Activated T-helper 1 cell treated with anti-CD3 and anti-CD28 coated beads, Interleukin-2, amount 50 U/mL, for 16 hours (primary cell): ENCODE results near the gene MTFR1L.
"Not testable (repeated sequence)": the region's sequence is repeated elsewhere in the genome, so short reads cannot be mapped to it uniquely, and the experiment has no call there.

Experiments used
- DNase-seq, 2 donors: peaks; one replicate each; pipeline ENCODE4 v3.0.0-alpha.2; 2020; ENCODE audit warnings: low read depth in 1 of 2, low spot score in 1 of 2

MTFR1L gene

GRCh38 chr1:25821630-25822091 lies 1.9 kb downstream of the MTFR1L start:
- DNase-seq: no peak

DNA sequence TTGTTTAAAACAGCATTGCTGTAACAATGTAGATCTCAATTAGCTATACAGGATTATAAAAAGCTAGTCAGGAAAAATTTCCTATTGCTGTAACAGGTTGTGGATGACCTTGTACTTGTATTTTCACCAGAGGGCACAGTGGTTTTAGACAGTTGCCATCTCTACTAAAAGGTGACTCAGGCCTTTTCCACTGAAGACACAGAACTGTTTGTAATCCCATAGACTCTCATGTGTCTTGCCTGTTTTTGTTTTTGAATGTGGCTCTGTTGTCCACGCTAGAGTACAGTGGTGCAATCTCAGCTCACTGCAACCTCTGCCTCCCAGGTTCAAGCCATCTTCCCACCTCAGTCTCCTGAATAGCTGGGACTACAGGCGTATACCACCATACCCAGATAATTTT lies 5.9 kb downstream of the MTFR1L start:
- DNase-seq: no peak

- no peak for DNase-seq
These were observed 6.8 kb downstream of the MTFR1L start for GRCh38 chr1:25826571-25826970.

DNA sequence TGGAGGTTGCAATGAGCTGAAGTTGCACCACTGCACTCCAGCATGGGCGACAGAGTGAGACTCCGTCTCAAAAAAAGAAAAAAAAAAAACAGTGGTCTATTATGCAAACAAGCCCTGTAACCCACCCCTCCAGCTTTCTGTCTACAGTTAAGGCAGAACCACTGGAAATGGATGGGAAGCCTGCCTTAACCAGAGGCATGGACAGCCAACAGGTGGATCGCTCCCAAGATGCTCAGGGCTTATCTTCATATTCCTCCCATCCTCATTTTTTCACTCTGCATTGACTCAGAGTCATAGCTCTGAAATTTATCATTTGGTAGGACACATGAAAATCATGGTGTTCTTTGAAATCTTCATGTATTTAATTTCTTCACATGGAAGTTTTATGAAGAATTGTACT lies 8.7 kb downstream of the MTFR1L start:
- DNase-seq: no peak

DNA sequence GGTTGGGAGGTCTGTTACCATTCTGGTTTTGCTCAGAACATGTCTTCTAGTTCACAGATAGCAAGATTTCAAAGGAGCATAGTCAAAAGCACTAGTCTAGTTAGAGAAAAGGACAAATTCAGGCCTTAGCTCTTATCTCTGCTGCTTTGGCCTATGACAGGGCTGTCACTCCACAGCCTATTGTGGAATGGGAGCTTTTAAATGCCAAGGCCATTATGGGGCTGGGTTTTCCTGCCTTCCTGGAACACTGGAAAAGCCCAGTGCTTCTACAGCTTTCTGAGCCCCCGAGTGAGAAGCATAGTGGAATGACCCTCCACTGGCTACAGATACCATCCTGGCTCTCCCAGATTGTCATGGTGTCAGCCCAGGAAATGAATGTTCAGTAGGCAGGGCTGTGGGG lies 9.3 kb downstream of the MTFR1L start:
- no peak for DNase-seq

- DNase-seq: no peak
These were observed 11.9 kb downstream of the MTFR1L start for GRCh38 chr1:25831569-25832196.

- no peak for DNase-seq
These were observed 12.7 kb downstream of the MTFR1L start for GRCh38 chr1:25832336-25833037.

DNA sequence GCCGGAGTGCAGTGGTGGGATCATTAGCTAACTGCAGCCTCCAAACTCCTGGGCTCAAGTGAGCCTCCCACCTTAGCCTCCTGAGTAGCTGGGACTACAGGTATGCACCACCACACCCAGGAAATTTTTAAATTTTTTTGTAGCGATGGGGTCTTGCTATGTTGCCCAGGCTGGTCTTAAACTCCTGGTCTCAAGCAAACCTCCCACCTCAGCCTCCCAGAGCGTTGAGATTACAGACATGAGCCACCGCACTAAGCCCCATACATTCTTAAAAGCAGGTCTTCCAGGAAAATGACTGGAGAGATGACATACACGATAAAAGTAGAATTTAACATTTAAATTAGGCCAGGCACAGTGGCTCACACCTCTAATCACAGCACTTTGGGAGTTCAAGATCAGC lies 13.4 kb downstream of the MTFR1L start:
- no peak for DNase-seq

- no peak for DNase-seq
These were observed 15.1 kb downstream of the MTFR1L start for GRCh38 chr1:25834894-25835293.

GRCh38 chr1:25836695-25837094 lies 16.9 kb downstream of the MTFR1L start:
- DNase-seq: no peak

DNA sequence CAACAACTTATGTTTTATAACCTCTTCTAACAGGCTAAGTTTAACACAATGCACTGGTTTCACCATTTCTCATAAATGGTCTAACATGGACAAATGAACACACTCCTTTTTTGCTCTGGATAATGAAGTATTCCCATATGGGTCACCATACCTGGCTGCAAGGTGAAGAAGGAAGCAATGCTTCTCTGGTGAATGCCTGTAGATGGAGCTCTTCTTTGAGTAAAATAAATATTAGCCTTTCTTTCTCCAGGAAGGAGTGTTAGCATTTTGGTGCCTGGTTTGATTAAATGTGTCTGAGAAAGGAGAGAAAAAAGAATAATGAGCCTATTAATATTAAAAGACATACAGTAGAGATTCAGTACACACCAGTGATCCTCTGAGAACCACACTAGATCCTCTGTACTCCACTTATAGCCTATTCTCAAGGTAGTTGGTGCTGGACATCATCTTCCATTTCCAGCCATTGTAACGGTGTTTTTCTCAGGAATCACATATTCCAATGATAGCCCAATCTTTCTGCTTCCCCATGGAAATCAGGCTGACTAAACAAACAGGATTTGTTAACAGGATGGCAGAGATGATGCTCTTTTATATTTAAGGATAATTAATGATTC lies 17.6 kb downstream of the MTFR1L start:
- no peak for DNase-seq

GRCh38 chr1:25839808-25840207 lies 20.1 kb downstream of the MTFR1L start:
- DNase-seq: not testable (repeated sequence)

DNA sequence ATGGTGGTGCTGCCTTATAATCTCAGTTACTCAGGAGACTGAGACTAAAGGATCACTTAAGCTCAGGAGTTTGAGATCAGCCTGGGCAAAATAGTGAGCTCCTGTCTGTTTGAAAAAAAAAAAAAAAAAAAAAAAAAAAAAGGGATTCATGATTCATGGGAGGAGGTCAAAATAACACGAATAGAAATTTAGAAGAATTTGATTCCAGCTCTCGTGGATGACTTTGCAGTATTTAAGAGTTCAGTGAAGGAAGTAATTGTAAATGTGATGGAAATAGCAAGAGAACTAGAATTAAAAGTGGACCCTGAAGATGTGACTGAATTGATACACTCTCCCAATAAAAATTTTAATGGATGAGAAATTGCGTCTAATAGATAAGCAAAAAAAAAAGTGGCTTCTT lies 23.7 kb downstream of the MTFR1L start:
- DNase-seq: no peak

DNA sequence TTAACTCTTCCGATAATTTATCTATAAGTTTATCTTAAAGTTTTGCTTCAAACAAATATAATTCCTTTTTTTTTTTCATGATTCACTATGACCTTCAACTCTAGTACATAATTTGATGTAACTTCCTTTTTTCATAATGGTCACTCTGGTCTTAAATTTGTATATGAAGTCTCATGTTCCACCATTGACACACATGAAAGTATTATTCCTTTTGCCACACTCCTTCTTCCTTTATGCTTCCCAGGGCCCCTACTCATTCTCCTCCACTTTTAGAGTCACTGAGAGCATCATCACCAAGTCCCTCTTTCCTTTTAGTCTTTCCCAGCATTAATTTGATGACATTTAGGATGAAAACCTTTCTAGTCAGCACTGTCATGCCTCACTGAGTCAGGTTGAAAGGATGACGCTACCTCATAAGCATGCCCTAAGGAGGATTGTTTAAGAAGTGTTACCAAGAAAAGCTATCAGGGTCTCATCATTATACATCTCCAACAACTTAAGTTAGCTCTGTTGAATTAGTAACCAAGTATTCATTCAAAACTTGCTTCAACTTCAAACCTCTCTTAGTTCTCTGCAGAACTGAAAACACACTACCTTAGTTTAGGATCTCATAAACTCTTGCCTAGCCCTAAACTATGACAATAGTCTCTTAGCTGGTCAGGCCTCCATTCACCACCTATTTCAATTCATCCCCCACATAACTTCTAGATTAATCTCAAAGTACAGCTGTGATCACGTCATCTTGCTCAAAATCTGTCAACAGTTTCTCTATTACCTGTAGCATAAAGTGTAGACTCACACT lies 25.0 kb downstream of the MTFR1L start:
- DNase-seq: no peak

- no peak for DNase-seq
These were observed 25.9 kb downstream of the MTFR1L start for GRCh38 chr1:25845664-25846063.

DNA sequence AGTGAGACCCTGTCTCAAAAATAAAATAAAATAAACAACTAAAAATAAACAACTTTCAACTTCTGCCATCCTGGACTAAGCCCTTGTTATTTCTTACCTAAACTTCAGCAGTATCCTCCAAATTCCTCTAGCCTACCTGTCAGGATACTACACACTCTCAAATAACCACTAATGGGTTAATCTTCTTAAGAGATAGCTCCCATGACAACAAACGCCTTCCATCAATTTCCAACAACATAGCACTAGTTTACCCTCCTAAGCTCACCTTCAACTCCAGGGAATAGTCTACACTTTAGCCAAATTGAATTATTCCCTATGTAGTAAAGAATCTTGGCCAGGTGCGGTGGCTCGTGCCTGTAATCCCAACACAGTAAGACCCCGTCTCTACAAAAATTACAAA lies 28.2 kb downstream of the MTFR1L start:
- no peak for DNase-seq

DNA sequence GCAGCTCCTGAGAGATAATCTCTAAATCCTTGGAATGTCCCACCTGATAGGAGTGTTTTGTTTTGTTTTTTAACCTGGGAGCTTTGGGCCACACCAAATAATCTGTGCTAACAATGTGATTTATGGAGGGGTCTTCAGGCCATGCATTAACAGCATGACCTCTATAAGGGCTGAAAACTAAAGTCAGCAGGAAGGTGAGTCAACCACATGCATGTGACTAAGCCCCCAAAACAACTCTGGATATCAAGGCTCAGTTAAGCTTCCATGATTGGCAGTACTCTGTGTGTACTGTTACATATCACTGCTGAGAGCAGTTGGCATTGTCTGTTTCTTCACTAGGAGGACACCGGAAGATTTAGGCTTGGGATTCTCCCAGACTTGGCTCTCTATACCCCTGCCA lies 28.8 kb downstream of the MTFR1L start:
- DNase-seq: no peak

- DNase-seq: no peak
These were observed 34.8 kb downstream of the MTFR1L start for GRCh38 chr1:25854554-25854953.

DNA sequence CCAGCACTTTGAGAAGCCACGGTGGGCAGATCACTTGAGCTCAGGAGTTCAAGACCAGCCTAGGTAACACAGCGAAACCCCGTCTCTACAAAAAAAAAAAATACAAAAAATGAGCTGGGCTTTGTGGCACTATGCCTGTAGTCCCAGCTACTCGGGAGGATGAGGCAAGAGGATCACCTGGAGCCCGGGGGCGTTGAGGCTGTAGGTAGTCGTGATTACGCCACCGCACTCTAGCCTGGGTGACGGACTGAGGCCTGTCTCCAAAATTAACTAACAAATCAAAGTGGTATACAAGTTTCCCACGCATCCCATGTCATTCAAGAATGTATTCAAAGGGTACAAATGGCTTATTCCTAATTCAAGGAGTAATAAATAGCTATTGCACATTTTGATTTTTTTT lies 37.1 kb downstream of the MTFR1L start:
- DNase-seq: no peak

DNA sequence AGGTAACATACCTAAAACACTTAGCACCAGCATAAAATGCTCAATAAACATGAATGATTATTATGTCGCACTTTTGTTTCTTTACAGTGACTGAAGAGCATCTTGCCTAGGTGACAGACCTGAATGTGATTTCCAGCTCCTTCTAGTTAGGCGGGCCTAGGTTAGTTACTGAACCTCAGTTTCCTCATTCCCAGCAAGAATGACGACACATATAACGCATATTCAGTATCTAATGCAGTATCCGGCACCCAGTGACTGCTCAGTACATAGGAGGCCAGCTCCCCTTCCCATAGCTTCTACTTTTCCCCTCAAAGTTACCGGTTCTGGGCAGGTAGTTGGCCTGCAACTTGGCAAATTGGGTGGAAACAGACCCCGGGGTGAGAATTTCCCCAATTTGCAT lies 38.7 kb downstream of the MTFR1L start:
- no peak for DNase-seq

- DNase-seq: peak; percentile 72 to 84
These were observed 39.4 kb downstream of the MTFR1L start, which contains the start of gene AUNIP for GRCh38 chr1:25858906-25859789. TSS of gene AUNIP (minus strand) at chr1:25859457. CDS start at chr1:25859357, 100 bp downstream.
